ENCODE results near the gene COPZ2. TPM values are rescaled to one million over a fixed set of nuclear protein-coding genes. Genes with fewer than 3 reads are reported as not detected.
A peak's percentile ranks its signal among the peaks of the same experiment; 100 is the strongest.

COPZ2 gene
- total RNA-seq, 1 experiment from 2014 or later: not detected

DNA sequence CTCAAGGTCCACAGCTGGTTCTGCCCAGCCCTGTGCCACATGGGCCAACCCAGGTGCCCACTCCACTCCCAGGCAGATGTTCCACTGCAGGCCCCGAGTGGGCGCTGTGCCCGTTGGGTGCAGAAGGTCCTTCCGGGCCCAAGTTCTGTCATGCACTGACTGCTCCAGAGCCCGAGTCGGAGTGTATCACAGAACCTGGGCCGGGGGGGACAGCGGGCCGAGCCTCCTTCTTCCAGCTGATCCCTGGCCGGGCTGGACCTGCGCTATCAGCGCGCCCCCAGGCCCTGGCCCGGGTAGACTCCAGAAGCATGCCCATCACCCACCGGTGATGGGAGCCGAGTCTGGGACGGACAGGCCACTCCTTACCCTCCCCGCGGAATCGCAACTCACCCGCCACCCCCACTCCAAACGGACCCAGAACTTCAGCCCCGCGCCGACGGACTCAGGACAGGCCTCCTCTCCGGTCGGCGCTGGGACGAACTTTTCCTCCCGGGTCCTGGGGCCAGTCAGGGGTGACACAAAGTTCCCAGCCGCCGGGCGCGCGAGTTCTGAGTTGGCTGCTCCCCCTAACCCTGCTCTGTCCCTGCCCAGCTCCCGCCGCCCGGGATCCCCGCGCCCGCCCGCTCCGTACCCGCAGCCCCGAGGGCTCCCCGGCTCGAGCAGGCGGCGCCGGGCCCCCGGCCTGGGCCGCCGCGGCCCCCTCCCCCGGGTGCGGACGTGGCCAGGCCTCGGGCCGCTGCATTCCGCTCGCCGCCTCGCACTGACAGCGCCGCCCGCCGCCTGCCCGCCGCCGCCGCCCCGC lies at the start of gene COPZ2 (continued):
- TF ChIP-seq SIN3A (IDR thresholded peaks at IDR 0.05; ENCODE audit: low read depth) (no peak), YY1 (IDR thresholded peaks at IDR 0.05; ENCODE audit: extremely low read depth, insufficient replicate concordance, low read depth, low read length) (no peak)

DNA sequence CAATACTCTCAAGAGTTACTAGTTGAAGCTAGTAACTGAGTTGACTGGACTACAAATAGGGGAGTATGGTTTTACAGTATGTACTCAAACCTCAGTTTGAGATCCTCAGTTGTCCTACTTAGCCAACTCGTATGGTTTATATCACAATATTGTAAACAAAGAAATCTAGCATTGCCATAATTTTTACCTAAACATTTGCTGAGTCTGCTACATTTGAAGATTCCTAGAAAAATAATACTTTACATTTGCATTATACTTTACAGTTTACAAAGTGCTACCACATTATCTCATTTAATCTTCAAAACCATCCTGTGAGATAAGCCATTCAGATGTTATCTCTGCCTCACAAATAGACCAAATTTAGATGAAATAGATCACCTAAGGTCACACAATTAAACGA lies 47.3 kb upstream of the COPZ2 start:
- Histone ChIP-seq H3K4me2 (ENCODE audit: low read length) (no peak overlapping the region), H3K9ac (ENCODE audit: low read length) (no peak overlapping the region), H3K79me2 (ENCODE audit: insufficient read depth, low read length) (peaks cover 92% of the 10 kb centered on the region), H2AFZ (ENCODE audit: low read depth, low read length, poor library complexity, severe bottlenecking) (no peak overlapping the region), H3K36me3 (ENCODE audit: control insufficient read depth in 1 of 2, insufficient read depth in 2 of 2, low read length in 2 of 2) (no peaks in the 10 kb centered on the region), H4K20me1 (ENCODE audit: insufficient read depth) (peaks cover 7% of the 10 kb centered on the region; the same call in 1 of the 2 replicates), H3K27ac (ENCODE audit: low read depth, low read length) (no peak overlapping the region), H3K4me1 (ENCODE audit: control insufficient read depth in 1 of 2, insufficient read depth in 2 of 2, low read length in 2 of 2) (peaks cover 3 to 7% of the 10 kb centered on the region in 2 experiments; a peak in 2 of 4 replicates), H3K4me3 (replicated peaks in 1 of 2; ENCODE audit: low read depth in 1 of 2, low read length in 2 of 2) (no peak overlapping the region), H3K9me2 (ENCODE audit: insufficient read depth) (no peaks in the 10 kb centered on the region), H3K27me3 (ENCODE audit: insufficient read depth, low read length) (no peaks in the 10 kb centered on the region), H3K9me3 (ENCODE audit: control insufficient read depth in 1 of 2, insufficient read depth in 1 of 2, low read depth in 1 of 2, low read length in 2 of 2) (no peaks in the 10 kb centered on the region)
- CTCF ChIA-PET: interaction anchor here (1.4 kb wide), 1 partner anchor 9 kb away, joined by 3 read pairs; no protein-coding TSS in a partner anchor
- TF ChIP-seq POLR2A (IDR thresholded peaks at IDR 0.05; ENCODE audit: borderline replicate concordance, extremely low read depth, insufficient read depth, insufficient read length) (no peak), TCF7L2 (IDR thresholded peaks at IDR 0.05; ENCODE audit: borderline replicate concordance, extremely low read depth, insufficient read depth, insufficient read length) (no peak), SRF (IDR thresholded peaks at IDR 0.05; ENCODE audit: low read depth) (no peak), ZNF274 (IDR thresholded peaks at IDR 0.05; ENCODE audit: low read depth, low read length) (no peak), EZH2phosphoT487 (IDR thresholded peaks at IDR 0.05; ENCODE audit: borderline replicate concordance) (no peak), RAD21 (IDR thresholded peaks at IDR 0.05; ENCODE audit: low read depth) (no peak), EZH2 (IDR thresholded peaks at IDR 0.05) (no peak), YY1 (IDR thresholded peaks at IDR 0.05; ENCODE audit: extremely low read depth, insufficient replicate concordance, low read depth, low read length) (no peak), EGR1 (IDR thresholded peaks at IDR 0.05; ENCODE audit: low read depth) (no peak), ELF1 (IDR thresholded peaks at IDR 0.05; ENCODE audit: borderline replicate concordance, low read depth) (no peak), JUND (IDR thresholded peaks at IDR 0.05) (no peak), POLR2AphosphoS5 (IDR thresholded peaks at IDR 0.05; ENCODE audit: low read depth, low read length) (no peak)
- TF ChIP-seq, protein P1, sequence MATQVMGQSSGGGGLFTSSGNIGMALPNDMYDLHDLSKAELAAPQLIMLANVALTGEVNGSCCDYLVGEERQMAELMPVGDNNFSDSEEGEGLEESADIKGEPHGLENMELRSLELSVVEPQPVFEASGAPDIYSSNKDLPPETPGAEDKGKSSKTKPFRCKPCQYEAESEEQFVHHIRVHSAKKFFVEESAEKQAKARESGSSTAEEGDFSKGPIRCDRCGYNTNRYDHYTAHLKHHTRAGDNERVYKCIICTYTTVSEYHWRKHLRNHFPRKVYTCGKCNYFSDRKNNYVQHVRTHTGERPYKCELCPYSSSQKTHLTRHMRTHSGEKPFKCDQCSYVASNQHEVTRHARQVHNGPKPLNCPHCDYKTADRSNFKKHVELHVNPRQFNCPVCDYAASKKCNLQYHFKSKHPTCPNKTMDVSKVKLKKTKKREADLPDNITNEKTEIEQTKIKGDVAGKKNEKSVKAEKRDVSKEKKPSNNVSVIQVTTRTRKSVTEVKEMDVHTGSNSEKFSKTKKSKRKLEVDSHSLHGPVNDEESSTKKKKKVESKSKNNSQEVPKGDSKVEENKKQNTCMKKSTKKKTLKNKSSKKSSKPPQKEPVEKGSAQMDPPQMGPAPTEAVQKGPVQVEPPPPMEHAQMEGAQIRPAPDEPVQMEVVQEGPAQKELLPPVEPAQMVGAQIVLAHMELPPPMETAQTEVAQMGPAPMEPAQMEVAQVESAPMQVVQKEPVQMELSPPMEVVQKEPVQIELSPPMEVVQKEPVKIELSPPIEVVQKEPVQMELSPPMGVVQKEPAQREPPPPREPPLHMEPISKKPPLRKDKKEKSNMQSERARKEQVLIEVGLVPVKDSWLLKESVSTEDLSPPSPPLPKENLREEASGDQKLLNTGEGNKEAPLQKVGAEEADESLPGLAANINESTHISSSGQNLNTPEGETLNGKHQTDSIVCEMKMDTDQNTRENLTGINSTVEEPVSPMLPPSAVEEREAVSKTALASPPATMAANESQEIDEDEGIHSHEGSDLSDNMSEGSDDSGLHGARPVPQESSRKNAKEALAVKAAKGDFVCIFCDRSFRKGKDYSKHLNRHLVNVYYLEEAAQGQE (IDR thresholded peaks at IDR 0.05; ENCODE audit: low read depth): no peak
- TF ChIP-seq, protein P2, sequence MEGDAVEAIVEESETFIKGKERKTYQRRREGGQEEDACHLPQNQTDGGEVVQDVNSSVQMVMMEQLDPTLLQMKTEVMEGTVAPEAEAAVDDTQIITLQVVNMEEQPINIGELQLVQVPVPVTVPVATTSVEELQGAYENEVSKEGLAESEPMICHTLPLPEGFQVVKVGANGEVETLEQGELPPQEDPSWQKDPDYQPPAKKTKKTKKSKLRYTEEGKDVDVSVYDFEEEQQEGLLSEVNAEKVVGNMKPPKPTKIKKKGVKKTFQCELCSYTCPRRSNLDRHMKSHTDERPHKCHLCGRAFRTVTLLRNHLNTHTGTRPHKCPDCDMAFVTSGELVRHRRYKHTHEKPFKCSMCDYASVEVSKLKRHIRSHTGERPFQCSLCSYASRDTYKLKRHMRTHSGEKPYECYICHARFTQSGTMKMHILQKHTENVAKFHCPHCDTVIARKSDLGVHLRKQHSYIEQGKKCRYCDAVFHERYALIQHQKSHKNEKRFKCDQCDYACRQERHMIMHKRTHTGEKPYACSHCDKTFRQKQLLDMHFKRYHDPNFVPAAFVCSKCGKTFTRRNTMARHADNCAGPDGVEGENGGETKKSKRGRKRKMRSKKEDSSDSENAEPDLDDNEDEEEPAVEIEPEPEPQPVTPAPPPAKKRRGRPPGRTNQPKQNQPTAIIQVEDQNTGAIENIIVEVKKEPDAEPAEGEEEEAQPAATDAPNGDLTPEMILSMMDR (IDR thresholded peaks at IDR 0.05 in 2 of 3, conservative IDR thresholded peaks at IDR 0.05 in 1 of 3; ENCODE audit: borderline replicate concordance in 1 of 3, insufficient read depth in 1 of 3, low read depth in 2 of 3, low read length in 2 of 3): no peak
- TF ChIP-seq, protein P3, sequence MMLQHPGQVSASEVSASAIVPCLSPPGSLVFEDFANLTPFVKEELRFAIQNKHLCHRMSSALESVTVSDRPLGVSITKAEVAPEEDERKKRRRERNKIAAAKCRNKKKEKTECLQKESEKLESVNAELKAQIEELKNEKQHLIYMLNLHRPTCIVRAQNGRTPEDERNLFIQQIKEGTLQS (IDR thresholded peaks at IDR 0.05): no peak
- BruUV-seq (replicated peaks): TSS peak; percentile 36
- ATAC-seq: no peak
- RAD21 ChIA-PET (ENCODE audit: low non-redundant PET in 1 of 2, low total read pairs in 2 of 2, uncharacterized antibody in 2 of 2, unreplicated experiment in 2 of 2): no interaction called here
- intact Hi-C loops (cut with micrococcal nuclease): no loop called here
- no peak for DNase-seq (ENCODE audit: low read depth, low spot score)
- POLR2A ChIA-PET: interaction anchor here (2.4 kb wide), 1 partner anchor 36 kb away, joined by 9 read pairs; the partner anchor contains the start of gene NFE2L1

Measured in HCT116 (cell line).